ENCODE results near the gene MOK.

The MOK gene

GRCh38 chr14:102285106-102285505, 19.9 kb downstream of the MOK start:
- no peak for TF ChIP-seq CTCF (IDR thresholded peaks at IDR 0.05)

GRCh38 chr14:102283631-102284129, 21.3 kb downstream of the MOK start:
- TF ChIP-seq CTCF (IDR thresholded peaks at IDR 0.05), result no peak

- TF ChIP-seq CTCF (IDR thresholded peaks at IDR 0.05), result no peak
Observed at GRCh38 chr14:102282751-102283465, 22.1 kb downstream of the MOK start.

GRCh38 chr14:102280376-102280962, 24.5 kb downstream of the MOK start:
- TF ChIP-seq CTCF (IDR thresholded peaks at IDR 0.05), result no peak

- no peak for TF ChIP-seq CTCF (IDR thresholded peaks at IDR 0.05)
Observed at GRCh38 chr14:102279688-102280348, 25.1 kb downstream of the MOK start.

GRCh38 chr14:102279282-102279681, 25.7 kb downstream of the MOK start:
- no peak for TF ChIP-seq CTCF (IDR thresholded peaks at IDR 0.05)

- TF ChIP-seq CTCF (IDR thresholded peaks at IDR 0.05), result no peak
Observed at GRCh38 chr14:102278631-102278935, 26.4 kb downstream of the MOK start.
